ENCODE data around the gene URB2.

URB2 gene

GRCh38 chr1:229648406-229648805 is 22.4 kb downstream of the URB2 start:
- H3K27ac ChIP-seq = no peak overlapping the region
- TF ChIP-seq CTCF (conservative IDR thresholded peaks at IDR 0.05) = no peak
- TF ChIP-seq ZFX (IDR thresholded peaks at IDR 0.05) = no peak

- H3K27ac ChIP-seq = no peak overlapping the region
- TF ChIP-seq CTCF (conservative IDR thresholded peaks at IDR 0.05) (no peak), ZFX (IDR thresholded peaks at IDR 0.05) (no peak)
These were observed 24.0 kb downstream of the URB2 start for GRCh38 chr1:229650045-229650444.

GRCh38 chr1:229651546-229651945 is 25.5 kb downstream of the URB2 start:
- H3K27ac ChIP-seq = no peak overlapping the region
- TF ChIP-seq CTCF (conservative IDR thresholded peaks at IDR 0.05) = no peak
- no peak for TF ChIP-seq ZFX (IDR thresholded peaks at IDR 0.05)

- H3K27ac ChIP-seq = no peak overlapping the region
- TF ChIP-seq ZFX (IDR thresholded peaks at IDR 0.05) (no peak), CTCF (conservative IDR thresholded peaks at IDR 0.05) (no peak)
These were observed 27.4 kb downstream of the URB2 start for GRCh38 chr1:229653420-229653819.

GRCh38 chr1:229655781-229656180 is 29.7 kb downstream of the URB2 start:
- H3K27ac ChIP-seq = no peak overlapping the region
- no peak for TF ChIP-seq ZFX (IDR thresholded peaks at IDR 0.05)
- no peak for TF ChIP-seq CTCF (conservative IDR thresholded peaks at IDR 0.05)

- no peak overlapping the region for H3K27ac ChIP-seq
- TF ChIP-seq ZFX (IDR thresholded peaks at IDR 0.05) = no peak
- TF ChIP-seq CTCF (conservative IDR thresholded peaks at IDR 0.05) = no peak
These were observed 32.1 kb downstream of the URB2 start for GRCh38 chr1:229657993-229658755.

GRCh38 chr1:229661022-229661877 is 35.2 kb downstream of the URB2 start:
- no peak overlapping the region for H3K27ac ChIP-seq
- TF ChIP-seq ZFX (IDR thresholded peaks at IDR 0.05) = no peak
- peak; percentile 94 for TF ChIP-seq CTCF (conservative IDR thresholded peaks at IDR 0.05)
